ENCODE data around the gene WNT9A.

DNA sequence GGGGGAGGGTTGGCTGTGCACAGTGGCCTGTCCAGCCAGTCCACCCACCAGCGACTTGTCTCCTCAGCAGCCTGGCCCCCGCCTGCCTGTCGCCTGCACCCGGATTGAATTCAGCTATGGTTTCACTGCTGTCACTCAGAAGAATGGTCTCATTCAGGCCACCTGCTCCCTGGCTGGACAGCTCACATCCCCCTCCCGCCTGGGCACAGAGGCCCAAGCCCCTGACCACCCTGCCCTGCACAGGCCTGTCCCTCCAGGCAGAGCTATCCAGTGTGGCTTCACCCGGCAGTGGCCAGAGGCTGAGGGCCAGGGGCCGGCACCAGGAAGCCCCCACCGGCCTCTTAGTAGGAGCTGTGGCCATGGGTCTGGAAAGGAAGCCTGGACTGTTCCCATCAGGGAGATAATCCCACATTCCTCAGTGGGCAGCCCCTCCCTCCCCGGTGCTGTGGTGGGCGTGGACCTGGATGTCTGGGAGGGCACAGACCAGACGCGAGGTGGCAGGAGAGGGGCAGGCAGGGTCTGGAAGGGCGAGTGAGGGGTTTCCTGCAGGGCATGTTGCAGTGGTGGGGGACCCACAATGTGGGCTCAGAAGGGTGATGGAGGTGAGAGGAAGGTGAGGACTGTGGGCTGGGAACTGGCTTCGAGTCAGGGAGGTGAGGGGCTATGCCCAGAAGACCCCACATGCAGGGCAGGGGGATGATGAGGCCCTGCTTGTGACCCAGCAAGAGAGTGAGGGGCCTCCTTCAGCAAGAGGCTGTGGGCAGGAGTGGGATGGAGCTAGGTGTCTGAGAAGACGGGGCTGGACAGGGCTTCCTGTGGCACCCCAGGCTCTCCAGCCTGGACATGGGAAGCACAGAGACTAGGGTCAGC is 30.4 kb downstream of the WNT9A start:
- TF ChIP-seq POLR2AphosphoS5 (IDR thresholded peaks at IDR 0.05; ENCODE audit: low read depth, low read length), result no peak
- no peak for TF ChIP-seq SIN3A (IDR thresholded peaks at IDR 0.05; ENCODE audit: borderline replicate concordance, insufficient read depth, low read length)

All from PFSK-1 (cell line).